T-helper 22 cell (primary cell): ENCODE measurements around the gene DHX8.
"Not testable (repeated sequence)": the region's sequence is repeated elsewhere in the genome, so short reads cannot be mapped to it uniquely, and the experiment has no call there.

ENCODE experiments used
- DNase-seq: peaks from one replicate; pipeline ENCODE4 v3.0.0-alpha.2; 2020; ENCODE audit warnings: low read depth

DHX8 gene

DNA sequence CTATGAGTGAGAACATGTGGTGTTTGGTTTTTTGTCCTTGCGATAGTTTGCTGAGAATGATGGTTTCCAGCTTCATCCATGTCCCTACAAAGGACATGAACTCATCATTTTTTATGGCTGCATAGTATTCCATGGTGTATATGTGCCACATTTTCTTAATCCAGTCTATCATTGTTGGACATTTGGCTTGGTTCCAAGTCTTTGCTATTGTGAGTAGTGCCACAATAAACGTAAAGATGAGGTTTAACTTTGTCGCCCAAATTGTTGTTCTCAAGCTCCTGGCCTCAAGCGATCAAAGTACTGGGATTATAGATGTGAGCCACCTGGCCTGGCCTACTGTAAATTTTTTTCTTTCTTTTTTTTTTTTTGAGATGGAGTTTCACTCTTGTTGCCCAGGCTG is 21.2 kb upstream of the DHX8 start:
- not testable (repeated sequence) for DNase-seq

DNA sequence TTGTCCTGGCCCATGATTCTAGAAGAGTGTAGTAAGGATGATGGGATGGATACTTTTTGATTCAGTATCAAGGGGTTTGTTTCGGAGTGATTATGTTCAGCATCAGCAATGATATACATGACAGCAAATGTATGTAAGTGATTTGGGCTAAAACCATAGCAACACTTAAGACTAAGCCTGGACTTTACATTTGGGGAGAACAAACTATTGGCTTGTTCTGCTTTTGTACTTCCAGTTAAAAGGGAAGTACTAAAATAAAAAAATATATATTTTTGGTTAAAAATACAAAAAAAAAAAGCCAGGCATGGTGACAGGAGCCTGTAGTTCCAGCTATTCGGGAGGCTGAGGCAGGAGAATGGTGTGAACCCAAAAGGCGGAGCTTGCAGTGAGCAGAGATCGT is 20.5 kb upstream of the DHX8 start:
- DNase-seq, result no peak

DNA sequence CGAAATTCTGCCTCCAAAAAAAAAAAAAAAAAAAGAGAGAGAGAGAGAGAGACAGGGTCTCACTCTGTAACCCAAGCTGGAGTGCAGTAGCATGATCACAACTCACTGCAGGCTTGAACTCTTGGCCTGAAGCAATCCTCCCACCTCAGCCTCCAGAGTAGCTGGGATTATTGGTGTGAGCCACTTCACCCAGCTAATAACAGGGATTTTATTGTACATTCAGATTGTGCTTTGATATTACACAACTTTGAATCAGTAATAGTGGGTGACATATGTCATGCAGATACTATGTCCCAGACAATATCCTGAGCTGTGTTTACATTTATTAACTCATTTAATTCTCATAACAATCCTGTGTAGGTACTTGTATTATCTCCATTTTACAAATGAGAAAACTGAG is 19.7 kb upstream of the DHX8 start:
- DNase-seq, result no peak

DNA sequence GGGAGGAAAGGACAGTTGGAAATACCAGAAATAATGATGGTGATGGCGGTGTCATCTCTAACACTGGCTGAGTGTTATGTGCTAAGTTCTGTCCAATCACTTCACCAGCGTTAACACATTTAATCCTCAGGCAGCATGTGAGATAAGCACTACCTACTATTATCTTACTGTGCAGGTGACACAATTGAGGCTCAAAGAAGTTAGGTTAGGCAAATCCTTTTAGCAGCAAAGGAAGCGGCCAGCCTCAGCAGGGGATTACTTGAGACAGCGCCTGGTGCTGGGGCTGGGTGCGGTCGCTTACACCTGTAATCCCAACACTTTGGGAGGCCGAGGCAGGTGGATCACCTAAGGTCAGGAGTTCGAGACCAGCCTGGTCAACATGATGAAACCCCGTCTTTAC is 18.7 kb upstream of the DHX8 start:
- no peak for DNase-seq

DNA sequence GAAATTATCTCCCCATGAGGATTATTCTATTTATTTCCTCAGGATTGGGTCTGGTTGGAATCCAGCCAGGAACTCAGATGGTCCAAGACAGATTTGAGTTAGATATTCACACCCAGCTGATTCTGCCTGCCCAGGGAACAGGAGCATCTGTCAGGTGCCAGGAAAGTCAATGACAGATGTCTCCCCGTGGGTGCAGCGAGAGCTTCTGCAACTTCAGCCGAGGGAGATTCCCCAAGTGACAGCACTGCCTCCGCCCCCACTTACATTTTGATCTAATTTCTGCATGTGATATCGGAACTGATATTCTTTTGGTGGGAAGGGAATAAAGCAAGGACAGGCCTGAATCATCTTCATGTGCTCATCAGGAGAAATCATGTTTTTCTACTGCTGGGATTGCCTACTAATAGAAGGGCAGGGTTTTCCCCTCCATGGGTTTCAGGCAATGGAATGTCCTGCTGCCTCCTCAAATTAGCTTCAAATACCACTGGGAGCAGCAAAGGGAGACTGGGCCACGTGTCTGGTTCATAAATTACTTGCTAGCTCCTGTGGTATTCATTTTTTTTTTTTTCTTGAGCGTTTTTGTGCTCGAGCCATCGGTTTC is 15.7 kb upstream of the DHX8 start:
- DNase-seq, result no peak

DNA sequence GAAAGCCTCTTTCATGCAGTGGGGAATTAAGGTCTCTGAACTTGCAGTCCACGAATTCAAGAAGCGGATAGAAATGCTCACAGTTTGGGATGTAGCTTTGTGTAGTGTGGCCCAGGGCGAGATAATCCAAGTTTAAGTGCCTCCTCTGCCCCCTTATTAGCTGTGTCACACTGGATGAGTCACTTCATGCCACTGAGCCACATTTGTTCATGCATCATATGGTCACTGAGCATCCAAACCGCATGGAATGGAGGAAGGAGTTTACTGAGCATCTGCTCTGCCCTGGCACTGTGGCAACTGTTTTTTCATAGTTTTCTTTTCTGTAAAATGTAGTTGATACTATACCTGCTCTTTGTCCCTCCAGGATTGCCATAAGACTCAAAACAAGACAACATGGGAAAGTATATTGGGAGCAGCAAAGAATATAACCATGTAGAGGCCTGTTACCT is 15.1 kb upstream of the DHX8 start:
- DNase-seq, result no peak

DNA sequence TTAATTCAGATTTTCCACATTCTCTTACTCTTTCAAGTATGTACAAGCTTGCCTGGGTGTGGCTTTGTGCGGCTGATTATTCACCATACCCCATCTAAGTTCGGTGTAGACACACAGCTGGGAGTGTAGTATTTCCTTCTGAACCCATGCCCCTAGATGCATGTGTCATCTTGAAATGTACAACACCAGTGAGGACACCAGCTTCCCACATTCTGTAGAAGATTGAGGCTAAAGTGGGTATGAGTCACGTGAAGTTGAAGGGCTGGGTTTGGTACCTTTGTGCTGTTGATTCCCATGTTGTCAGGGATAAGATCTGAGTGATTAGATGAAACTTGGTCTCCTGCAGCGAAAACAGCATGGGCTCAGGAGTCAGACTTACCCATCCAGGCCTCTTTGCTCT is 14.6 kb upstream of the DHX8 start:
- DNase-seq, result no peak

DNA sequence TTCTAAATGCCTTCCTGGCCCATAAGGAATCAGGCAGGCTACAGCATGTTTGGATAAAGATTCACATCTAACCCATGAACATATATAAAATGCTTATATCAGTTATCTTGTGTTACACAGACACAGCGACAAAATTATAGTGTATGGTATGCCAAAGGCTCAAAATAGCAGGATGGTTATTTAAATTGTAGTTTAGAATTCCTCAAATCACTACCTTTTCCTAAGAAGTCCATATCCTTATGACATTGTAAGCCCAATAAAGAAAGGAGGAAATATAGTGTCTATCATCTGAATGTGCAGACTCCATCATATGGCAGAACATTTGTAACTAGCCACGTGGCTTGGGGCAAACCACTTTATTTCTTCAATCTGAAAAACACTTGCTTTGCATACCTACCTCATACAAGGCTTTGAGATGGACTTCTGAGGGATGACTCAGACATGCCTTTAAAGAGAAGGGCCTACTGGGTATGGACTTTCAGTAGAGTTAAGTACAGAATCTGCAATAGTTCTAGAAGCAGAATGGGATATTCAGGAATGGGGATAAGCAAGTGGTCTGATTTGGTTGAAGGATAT is 12.1 kb upstream of the DHX8 start:
- DNase-seq, result no peak

DNA sequence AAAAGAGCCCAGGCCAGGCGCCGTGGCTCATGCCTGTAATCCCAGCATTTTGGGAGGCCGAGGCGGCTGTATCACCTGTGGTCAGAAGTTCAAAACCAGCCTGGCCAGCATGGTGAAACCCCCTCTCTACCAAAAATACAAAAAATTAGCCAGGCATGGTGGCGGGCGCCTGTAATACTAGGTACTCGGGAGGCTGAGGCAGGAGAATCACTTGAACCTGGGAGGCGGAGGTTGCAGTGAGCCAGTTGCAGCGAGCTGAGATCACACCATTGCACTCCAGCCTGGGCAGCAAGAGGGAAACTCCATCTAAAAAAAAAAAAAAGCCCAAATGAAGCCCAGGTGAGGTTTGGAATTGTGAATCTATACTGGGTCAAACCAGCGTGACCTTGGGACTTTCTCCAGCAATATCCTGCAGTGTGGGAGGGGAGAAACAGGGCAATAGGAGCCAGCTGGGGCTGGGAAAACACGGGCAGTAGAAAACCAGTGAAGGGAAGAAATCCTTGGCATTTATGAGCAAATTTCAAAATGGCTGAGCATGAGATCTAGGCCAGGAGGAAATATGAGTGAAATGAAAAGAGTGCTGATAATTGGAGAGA is 8.2 kb upstream of the DHX8 start:
- DNase-seq, result no peak

DNA sequence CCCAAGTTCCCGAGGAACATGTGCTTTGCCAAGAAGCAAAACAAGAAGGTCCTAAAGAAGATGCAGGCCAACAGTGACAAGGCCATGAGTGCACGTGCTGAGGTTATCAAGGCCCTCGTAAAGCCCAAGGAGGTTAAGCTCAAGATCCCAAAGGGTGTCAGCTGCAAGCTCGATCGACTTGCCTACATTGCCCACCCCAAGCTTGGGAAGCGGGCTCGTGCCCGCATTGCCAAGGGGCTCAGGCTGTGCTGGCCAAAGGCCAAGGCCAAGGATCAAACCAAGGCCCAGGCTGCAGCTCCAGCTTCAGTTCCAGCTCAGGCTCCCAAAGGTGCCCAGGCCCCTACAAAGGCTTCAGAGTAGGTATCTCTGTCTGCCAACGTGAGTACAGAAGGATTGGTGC is 7.5 kb upstream of the DHX8 start:
- DNase-seq, result not testable (repeated sequence)

DNA sequence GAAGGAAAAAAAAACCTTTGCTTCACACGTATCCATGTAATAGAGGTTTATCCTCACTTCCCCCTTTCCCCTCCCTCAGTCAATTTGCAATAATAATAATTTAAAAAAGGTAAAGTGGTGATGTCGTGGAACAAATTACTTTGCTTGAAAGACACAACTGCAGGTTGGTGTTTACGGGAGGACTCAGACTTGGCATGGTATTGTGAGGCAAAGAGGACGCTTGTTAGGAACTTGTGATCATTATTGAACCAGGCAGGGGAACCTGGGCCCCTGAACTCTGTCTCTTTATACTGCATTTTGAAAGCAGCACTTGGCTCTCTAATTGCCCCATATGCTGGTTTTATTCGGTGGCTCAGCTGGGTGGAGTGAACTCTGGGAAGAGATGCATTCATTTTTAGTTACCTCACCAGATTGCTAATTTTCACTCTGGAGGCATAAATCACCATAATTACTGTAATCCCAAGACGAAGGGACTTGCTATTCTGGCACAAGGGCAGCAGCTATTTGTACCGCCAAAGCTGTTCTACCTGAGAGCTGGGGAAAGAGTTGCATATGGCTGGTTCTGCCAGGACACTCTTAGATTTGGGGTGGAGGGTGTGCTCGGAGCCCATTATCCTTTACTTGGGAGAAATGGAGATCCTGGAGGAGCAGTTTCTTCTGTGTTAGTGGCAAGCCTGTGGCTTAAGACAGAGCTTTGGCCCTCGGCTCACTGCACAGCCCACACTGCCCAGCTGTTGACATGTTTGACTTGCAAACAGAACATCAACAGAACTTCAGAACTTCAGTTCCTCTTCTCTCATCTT is 5.7 kb upstream of the DHX8 start:
- DNase-seq, result no peak

DNA sequence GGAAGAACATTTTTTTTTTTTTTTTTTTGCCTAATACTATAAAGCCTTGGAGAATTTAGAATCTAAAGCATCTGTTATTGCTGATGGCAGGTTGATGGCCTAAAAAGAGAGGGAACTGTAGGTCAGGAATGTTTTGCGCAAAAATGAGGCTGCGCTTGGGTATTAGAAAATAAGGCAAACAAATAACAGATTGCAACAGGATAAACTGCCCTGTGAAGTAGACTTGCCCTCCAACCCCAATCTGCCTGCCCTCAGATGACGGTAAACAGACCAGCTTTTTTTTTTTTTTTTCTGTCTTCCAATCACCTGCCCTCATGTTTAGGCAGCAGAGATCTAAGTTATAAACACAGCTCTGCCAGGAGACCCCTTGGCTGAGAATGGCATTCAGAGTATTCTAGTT is 3.8 kb upstream of the DHX8 start:
- no peak for DNase-seq

DNA sequence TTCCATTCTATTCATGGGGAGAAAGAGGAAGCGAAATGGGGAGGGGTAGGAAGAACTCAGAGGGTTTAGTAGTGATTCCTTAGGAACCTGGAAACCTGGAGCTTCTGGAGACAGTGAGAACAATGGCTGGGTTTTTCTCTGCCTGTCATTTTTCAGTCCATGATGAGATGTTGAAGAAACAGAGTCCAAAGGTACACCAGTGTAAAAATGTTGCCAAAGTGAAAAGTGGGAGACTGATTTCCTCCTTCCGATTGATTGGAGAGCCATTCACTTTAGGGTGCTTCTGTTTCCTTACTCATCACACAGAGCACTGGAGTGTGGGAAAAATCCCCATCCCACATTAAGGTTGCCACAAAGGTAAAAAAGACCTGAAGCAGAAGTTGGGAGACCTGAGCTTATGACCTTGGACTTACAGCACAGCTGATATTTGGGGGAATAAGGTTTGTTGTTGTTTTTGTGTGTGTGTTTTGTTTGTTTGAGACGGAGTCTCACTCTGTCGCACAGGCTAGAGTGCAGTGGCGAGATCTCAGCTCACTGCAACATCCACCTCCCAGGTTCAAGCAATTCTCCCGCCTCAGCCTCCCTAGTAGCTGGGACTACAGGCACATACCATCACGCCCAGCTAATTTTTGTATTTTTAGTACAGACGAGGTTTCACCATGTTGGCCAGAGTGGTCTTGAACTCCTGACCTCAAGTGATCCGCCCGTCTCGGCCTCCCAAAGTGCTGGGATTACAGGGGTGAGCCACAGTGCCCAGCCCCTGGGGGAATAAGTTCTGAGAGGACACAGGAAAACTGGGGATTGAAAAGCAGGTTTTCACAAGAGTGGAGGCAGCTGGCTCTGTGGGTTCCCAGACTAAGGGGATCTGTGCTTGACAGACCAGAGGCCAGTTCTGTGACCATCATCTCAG is 1.4 kb upstream of the DHX8 start:
- no peak for DNase-seq

DNA sequence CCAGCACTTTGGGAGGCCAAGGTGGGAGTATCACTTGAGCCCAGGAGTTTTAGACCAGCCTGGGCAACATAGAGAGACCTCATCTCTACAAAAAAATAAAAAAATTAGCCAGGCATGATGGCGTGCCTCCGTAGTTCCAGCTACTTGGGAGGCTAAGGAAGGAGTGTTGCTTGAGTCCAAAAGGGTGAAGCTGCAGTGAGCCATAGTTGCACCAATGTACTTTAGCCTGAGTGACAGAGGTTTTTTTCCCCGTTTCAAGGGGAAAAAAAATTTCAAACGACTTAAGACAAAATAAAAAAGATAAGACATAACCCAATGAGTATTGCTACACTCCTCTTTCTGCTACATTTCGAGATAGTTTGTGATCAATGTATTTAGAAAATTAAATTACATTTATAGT is 6.8 kb downstream of the DHX8 start:
- DNase-seq, result no peak

DNA sequence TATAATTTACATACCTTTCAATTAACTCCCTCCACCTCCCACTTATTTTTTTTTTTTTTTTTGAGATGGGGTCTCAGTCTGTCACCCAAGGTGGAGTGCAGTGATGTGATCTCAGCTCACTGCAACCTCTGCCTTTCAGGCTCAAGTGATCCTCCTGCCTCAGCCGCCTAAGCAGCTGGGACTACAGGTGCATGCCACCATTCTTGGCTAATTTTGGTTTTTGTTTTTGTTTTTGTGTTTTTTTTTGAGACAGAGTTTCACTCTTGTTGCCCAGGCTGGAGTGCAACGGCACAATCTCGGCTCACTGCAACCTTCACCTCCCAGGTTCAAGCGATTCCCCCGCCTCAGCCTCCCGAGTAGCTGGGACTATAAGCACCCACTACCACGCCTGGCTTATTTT is 25.7 kb downstream of the DHX8 start:
- DNase-seq, result not testable (repeated sequence)

DNA sequence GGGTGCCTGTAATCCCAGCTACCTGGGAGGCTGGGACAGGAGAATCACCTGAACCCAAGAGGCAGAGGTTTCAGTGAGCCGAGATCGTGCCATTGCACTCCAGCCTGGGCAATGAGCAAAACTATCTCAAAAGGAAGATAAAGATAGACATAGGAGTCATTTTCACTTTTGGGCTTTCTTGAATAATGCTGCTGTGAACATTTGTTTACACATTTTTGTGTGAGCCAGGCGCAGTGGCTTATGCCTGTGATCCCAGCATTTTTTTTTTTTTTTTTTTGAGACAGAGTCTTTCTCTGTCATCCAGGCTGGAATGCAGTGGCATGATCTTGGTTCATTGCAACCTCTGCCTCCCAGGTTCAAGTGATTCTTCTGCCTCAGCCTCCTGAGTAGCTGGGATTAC is 27.4 kb downstream of the DHX8 start:
- DNase-seq, result not testable (repeated sequence)

DNA sequence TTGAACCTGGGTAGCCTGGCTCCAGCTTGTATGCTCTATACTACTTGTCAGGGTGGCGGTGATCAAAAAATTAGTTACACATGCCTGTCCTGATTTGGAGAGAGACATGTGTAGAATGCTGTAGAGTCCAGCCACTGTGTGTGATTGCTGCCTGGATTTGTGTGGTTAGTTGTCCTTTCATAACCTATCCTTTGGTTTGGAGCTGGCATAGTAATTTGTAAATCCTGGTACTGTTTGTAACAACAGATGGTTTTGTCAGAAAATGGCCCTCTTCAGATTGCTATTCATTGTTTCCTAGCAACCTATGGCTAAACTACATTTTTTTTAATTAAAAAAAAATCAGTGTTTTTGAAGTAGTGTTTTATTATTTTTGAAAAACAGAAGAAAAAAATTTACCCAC is 31.9 kb downstream of the DHX8 start:
- no peak for DNase-seq

DNA sequence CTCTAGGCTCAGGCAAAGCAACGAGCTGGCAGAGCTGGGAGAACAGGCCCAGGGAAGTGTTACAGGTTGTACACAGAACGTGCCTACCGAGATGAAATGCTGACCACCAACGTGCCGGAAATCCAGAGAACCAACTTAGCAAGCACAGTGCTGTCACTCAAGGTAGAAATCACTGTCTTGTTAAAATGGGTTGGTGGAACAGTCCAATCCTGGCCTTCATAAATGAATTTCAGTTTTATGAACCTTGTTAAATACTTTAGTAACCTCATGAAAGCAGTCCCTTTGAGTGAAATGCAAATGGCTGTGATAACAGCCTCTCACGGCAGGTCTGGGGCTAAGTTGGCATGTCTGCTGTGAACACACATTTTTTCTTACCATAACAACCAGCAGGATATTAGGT is 33.4 kb downstream of the DHX8 start:
- DNase-seq, result no peak

DNA sequence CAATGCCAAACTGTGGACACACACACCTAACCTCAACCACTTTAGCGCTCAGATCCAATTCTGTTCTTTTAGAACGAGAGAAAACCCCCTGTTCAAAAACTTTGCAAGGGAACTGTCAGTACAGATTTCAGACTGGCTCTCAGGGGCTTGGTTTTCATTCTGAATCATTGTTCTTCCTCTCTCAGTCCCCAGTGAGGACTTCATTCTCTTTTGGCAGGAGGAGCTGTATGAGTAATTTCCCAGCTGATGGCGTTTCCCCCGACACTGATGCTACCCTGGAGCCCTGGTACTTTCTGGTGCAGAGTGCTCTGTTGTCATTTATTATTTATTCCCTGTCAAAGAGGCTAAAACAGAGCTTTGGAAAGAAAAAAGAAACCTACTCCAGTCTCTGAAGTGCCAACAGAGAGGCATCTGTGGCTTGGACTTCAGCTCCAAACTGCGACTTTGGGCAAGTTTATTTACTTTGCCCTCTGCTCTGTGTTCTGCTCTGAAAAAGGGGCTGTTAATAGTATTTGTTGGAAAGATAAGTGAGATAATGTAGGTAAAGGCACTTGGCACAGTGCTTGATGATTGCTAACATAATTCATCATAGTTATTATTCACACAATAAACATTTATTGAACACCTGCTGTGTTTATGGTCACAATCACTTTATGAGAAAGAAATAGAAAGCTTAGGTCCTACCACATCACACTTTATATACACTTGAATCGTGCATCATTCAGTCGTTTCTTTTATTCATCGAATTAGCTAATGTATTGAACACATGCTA is 34.0 kb downstream of the DHX8 start:
- DNase-seq, result no peak

DNA sequence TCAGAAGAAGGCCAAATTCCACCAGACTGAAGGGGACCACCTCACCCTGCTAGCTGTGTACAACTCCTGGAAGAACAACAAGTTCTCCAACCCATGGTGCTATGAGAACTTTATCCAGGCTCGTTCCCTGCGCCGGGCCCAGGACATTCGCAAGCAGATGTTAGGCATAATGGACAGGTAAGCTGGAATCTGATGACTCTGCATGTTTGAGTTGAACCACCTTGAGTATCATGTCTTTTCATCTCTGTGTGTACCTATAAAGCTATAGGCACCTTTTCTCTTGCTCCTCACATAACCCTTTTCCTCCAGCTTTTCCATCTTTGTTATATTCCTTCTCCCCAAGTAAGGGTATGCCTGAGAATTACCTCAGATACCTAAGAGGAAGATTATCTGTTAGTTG is 37.6 kb downstream of the DHX8 start:
- no peak for DNase-seq

DNA sequence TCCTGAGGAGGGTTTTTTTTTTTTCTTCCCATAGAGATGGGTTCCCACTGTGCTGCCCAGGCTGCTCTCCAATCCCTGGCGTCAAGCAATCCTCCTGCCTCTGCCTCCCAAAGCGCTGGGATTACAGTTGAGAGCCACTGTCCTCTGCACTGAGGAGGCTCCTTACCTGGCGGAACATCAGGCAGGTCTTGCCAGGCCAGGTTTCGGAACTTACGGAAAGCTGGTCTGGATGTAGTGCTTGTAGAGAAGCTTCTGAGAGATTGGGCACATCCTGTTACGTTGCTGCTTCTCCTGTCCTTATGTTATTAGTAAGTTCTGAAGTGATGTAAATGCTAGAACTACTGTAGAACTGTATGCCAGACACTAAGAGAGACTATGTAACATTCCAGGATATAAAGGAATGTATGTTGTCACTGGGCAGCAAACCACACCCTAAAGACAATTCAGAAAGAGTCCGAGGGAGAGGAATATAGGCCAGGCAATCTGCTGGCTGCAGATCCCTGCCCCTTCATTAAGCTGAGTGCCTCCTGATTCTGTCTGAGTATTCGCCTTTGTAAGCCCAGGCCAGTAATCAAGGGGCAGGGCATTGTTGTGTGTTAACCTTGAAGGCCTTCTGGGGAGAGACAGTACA is 41.3 kb downstream of the DHX8 start:
- DNase-seq, result no peak
